Mesenchymal stem cell (in vitro differentiated cells and primary cell): ENCODE measurements around the gene DPM2.

Experiments
- DNase-seq: peaks from one replicate; pipeline ENCODE4 v3.0.0-alpha.2; 2013
- H2AFZ ChIP-seq: one replicate; pipeline ENCODE4 v1.6.1; 2013; ENCODE audit warnings: low read depth, mild to moderate bottlenecking, control low read depth, inconsistent platforms, low read length, moderate library complexity
- H2AK5ac ChIP-seq: 2 replicates; pipeline ENCODE4 v1.6.1; 2013; ENCODE audit warnings: low read length, moderate library complexity, mild to moderate bottlenecking, inconsistent platforms; ENCODE audit not compliant: severe bottlenecking
- H2BK120ac ChIP-seq: one replicate; pipeline ENCODE4 v1.6.1; 2013; ENCODE audit warnings: low read depth, mild to moderate bottlenecking, inconsistent platforms, low read length, moderate library complexity
- H2BK12ac ChIP-seq, 2 experiments: one replicate each; pipeline ENCODE4 v1.6.1; 2013; ENCODE audit warnings: inconsistent platforms in 2 of 2, low read length in 2 of 2, mild to moderate bottlenecking in 2 of 2, moderate library complexity in 2 of 2, control low read depth in 1 of 2
- H2BK15ac ChIP-seq: one replicate; pipeline ENCODE4 v1.6.1; 2013; ENCODE audit warnings: mild to moderate bottlenecking, low read depth, inconsistent platforms; ENCODE audit not compliant: poor library complexity, severe bottlenecking
- H2BK5ac ChIP-seq: 2 replicates; pipeline ENCODE4 v1.6.1; 2013; ENCODE audit warnings: low read depth, mild to moderate bottlenecking, low read length, control low read depth, inconsistent platforms; ENCODE audit not compliant: poor library complexity, severe bottlenecking
- H3K14ac ChIP-seq, 2 experiments: one replicate each; pipeline ENCODE4 v1.6.1; 2013; ENCODE audit warnings: inconsistent platforms in 2 of 2, low read length in 2 of 2, control low read depth in 1 of 2, mild to moderate bottlenecking in 1 of 2, moderate library complexity in 1 of 2
- H3K18ac ChIP-seq, 2 experiments: one replicate each; pipeline ENCODE4 v1.6.1; 2013; ENCODE audit warnings: inconsistent platforms in 2 of 2, low read length in 2 of 2, control low read depth in 1 of 2, low read depth in 1 of 2, mild to moderate bottlenecking in 1 of 2
- H3K23ac ChIP-seq, 2 experiments: one replicate each; pipeline ENCODE4 v1.6.1; 2013; ENCODE audit warnings: inconsistent platforms in 2 of 2, low read length in 2 of 2, mild to moderate bottlenecking in 2 of 2, moderate library complexity in 2 of 2, control low read depth in 1 of 2
- H3K27ac ChIP-seq: 2 replicates; pipeline ENCODE4 v1.5.1; 2013; ENCODE audit warnings: mild to moderate bottlenecking, moderate library complexity, low read length, control low read depth, inconsistent platforms; ENCODE audit not compliant: poor library complexity, severe bottlenecking
- H3K27me3 ChIP-seq, 2 experiments: 2 replicates each; pipeline versions ENCODE4 v1.6.1 to v1.7.0; 2013; ENCODE audit warnings: low read length in 2 of 2, mild to moderate bottlenecking in 2 of 2, moderate library complexity in 2 of 2, control low read depth in 1 of 2, inconsistent platforms in 1 of 2; ENCODE audit not compliant: control insufficient read depth in 1 of 2, insufficient read depth in 1 of 2
- H3K36me3 ChIP-seq, 2 experiments: 2 replicates each; pipeline versions ENCODE4 v1.6.1 to v1.7.0; 2013; ENCODE audit warnings: low read length in 2 of 2, control low read depth in 1 of 2, inconsistent platforms in 1 of 2, low read depth in 1 of 2, mild to moderate bottlenecking in 1 of 2; ENCODE audit not compliant: insufficient read depth in 2 of 2, control insufficient read depth in 1 of 2
- H3K4ac ChIP-seq, 2 experiments: one replicate each; pipeline ENCODE4 v1.6.1; 2013; ENCODE audit warnings: inconsistent platforms in 2 of 2, low read length in 2 of 2, mild to moderate bottlenecking in 2 of 2, moderate library complexity in 2 of 2, control low read depth in 1 of 2, low read depth in 1 of 2
- H3K4me1 ChIP-seq: 2 replicates; pipeline ENCODE4 v1.6.1; 2013; ENCODE audit warnings: low read depth, low read length, control low read depth; ENCODE audit not compliant: control insufficient read depth, insufficient read depth
- H3K4me2 ChIP-seq: 2 replicates; pipeline ENCODE4 v1.6.1; 2013; ENCODE audit warnings: low read length, mild to moderate bottlenecking, inconsistent platforms; ENCODE audit not compliant: poor library complexity, severe bottlenecking
- H3K4me3 ChIP-seq, 2 experiments: 2 replicates each; pipeline versions ENCODE4 v1.5.1 to v1.7.0; 2013; ENCODE audit warnings: low read length in 2 of 2, mild to moderate bottlenecking in 2 of 2, control low read depth in 1 of 2, low read depth in 1 of 2; ENCODE audit not compliant: insufficient read depth in 1 of 2
- H3K79me1 ChIP-seq: replicated peaks from 2 replicates; pipeline ENCODE4 v1.6.1; 2013; ENCODE audit warnings: mild to moderate bottlenecking, control low read depth, low read length, inconsistent platforms; ENCODE audit not compliant: poor library complexity, severe bottlenecking
- H3K9ac ChIP-seq: 2 replicates; pipeline ENCODE4 v1.7.0; 2013; ENCODE audit warnings: mild to moderate bottlenecking, low read length, moderate library complexity
- H3K9me3 ChIP-seq: 2 replicates; pipeline ENCODE4 v1.7.0; 2013; ENCODE audit warnings: mild to moderate bottlenecking, low read length; ENCODE audit not compliant: control insufficient read depth
- H4K8ac ChIP-seq: one replicate; pipeline ENCODE4 v1.6.1; 2013; ENCODE audit warnings: inconsistent platforms, mild to moderate bottlenecking, low read length, moderate library complexity
- H4K91ac ChIP-seq: one replicate; pipeline ENCODE4 v1.6.1; 2013; ENCODE audit warnings: mild to moderate bottlenecking, low read length, inconsistent platforms
- WGBS: methylation state at CpG from one replicate; pipeline ENCODE4 v1.1.7; 2013; ENCODE audit warnings: mixed read lengths; 5-methylcytosine and 5-hydroxymethylcytosine counted together

Gene DPM2

GRCh38 chr9:127980060-127980705 lies 42.5 kb upstream of the DPM2 start:
- Histone ChIP-seq H3K18ac (peak overlapping the region; percentile 65 to 97), H3K27me3 (no peaks in the 10 kb centered on the region), H2BK5ac (no peak overlapping the region), H3K14ac (peak overlapping the region in 1 of 2 experiments; percentile 92), H3K9ac (peak overlapping the region; percentile 92), H4K91ac (peak overlapping the region; percentile 9), H3K4me3 (peak overlapping the region; percentile 81 to 87), H2AK5ac (no peak overlapping the region), H2BK15ac (peak overlapping the region; percentile 8), H3K79me1 (peaks cover 31% of the 10 kb centered on the region), H3K23ac (peak overlapping the region in 1 of 2 experiments; percentile 23), H2BK12ac (peak overlapping the region in 1 of 2 experiments; percentile 21), H2BK120ac (peak overlapping the region; percentile 29), H3K4me1 (peaks cover 42% of the 10 kb centered on the region), H3K36me3 (peaks cover 0 to 3% of the 10 kb centered on the region in 2 experiments), H4K8ac (no peak overlapping the region), H3K27ac (peak overlapping the region; percentile 0), H3K9me3 (no peaks in the 10 kb centered on the region), H3K4ac (peak overlapping the region; percentile 30 to 65), H2AFZ (no peak overlapping the region), H3K4me2 (peak overlapping the region; percentile 64)
- no peak for DNase-seq
- 1% methylated on average over 14 of the region's 61 CpGs for WGBS

GRCh38 chr9:127979333-127980059 lies 41.8 kb upstream of the DPM2 start:
- H3K4me3 ChIP-seq, result peak overlapping the region; percentile 81 to 87
- H3K27ac ChIP-seq, result peak overlapping the region; percentile 9
- H2BK15ac ChIP-seq, result no peak overlapping the region
- peak overlapping the region; percentile 59 to 92 for H3K18ac ChIP-seq
- H3K4me2 ChIP-seq, result peak overlapping the region; percentile 64
- no peak overlapping the region for H2BK5ac ChIP-seq
- H3K79me1 ChIP-seq, result peaks cover 33% of the 10 kb centered on the region
- H3K36me3 ChIP-seq, result peaks cover 0 to 3% of the 10 kb centered on the region in 2 experiments
- peak overlapping the region; percentile 25 to 65 for H3K4ac ChIP-seq
- 1% methylated on average over 21 of the region's 24 CpGs for WGBS
- H4K91ac ChIP-seq, result peak overlapping the region; percentile 35
- no peaks in the 10 kb centered on the region for H3K9me3 ChIP-seq
- peaks cover 49% of the 10 kb centered on the region for H3K4me1 ChIP-seq
- H3K27me3 ChIP-seq, result no peaks in the 10 kb centered on the region
- H2BK120ac ChIP-seq, result no peak overlapping the region
- no peak overlapping the region for H4K8ac ChIP-seq
- DNase-seq, result peak; percentile 68
- H2AK5ac ChIP-seq, result peak overlapping the region; percentile 35
- peak overlapping the region in 1 of 2 experiments; percentile 84 for H3K14ac ChIP-seq
- H2BK12ac ChIP-seq, result peak overlapping the region in 1 of 2 experiments; percentile 43
- no peak overlapping the region for H2AFZ ChIP-seq
- peak overlapping the region; percentile 92 for H3K9ac ChIP-seq
- no peak overlapping the region for H3K23ac ChIP-seq

GRCh38 chr9:127979015-127979332 lies 41.3 kb upstream of the DPM2 start:
- peak overlapping the region in 1 of 2 experiments; percentile 82 for H3K14ac ChIP-seq
- H3K18ac ChIP-seq, result peak overlapping the region; percentile 59 to 92
- peaks cover 0 to 3% of the 10 kb centered on the region in 2 experiments for H3K36me3 ChIP-seq
- H2BK120ac ChIP-seq, result no peak overlapping the region
- no peak for DNase-seq
- H3K79me1 ChIP-seq, result peaks cover 35% of the 10 kb centered on the region
- H3K4me3 ChIP-seq, result peak overlapping the region; percentile 81 to 87
- no peak overlapping the region for H2BK5ac ChIP-seq
- H2BK15ac ChIP-seq, result no peak overlapping the region
- H2AFZ ChIP-seq, result no peak overlapping the region
- peak overlapping the region in 1 of 2 experiments; percentile 65 for H3K4ac ChIP-seq
- H3K9me3 ChIP-seq, result no peaks in the 10 kb centered on the region
- H3K4me2 ChIP-seq, result peak overlapping the region; percentile 64
- WGBS, result 49% methylated on average over 5 of the region's 5 CpGs
- peak overlapping the region; percentile 9 for H3K27ac ChIP-seq
- peak overlapping the region; percentile 35 for H2AK5ac ChIP-seq
- H3K4me1 ChIP-seq, result peaks cover 51% of the 10 kb centered on the region
- no peaks in the 10 kb centered on the region for H3K27me3 ChIP-seq
- no peak overlapping the region for H4K8ac ChIP-seq
- peak overlapping the region in 1 of 2 experiments; percentile 43 for H2BK12ac ChIP-seq
- peak overlapping the region; percentile 35 for H4K91ac ChIP-seq
- peak overlapping the region; percentile 92 for H3K9ac ChIP-seq
- no peak overlapping the region for H3K23ac ChIP-seq
